DLD1 (cell line): ENCODE results near the gene HSPA6.
"Not testable (repeated sequence)": the region's sequence is repeated elsewhere in the genome, so short reads cannot be mapped to it uniquely, and the experiment has no call there.

ENCODE experiments used
- in situ Hi-C: cut with HindIII; loops from 2 replicates; pipeline ENCODE4 v1.10.0; 2017; ENCODE audit warnings: low sequenced_read_pairs

Gene HSPA6

GRCh38 chr1:161523817-161524741, at the start of gene HSPA6:
HSPA6 (plus strand) TSS chr1:161524540; CDS start chr1:161524659, 119 bp downstream.
- in situ Hi-C loops: not testable (repeated sequence)

DNA sequence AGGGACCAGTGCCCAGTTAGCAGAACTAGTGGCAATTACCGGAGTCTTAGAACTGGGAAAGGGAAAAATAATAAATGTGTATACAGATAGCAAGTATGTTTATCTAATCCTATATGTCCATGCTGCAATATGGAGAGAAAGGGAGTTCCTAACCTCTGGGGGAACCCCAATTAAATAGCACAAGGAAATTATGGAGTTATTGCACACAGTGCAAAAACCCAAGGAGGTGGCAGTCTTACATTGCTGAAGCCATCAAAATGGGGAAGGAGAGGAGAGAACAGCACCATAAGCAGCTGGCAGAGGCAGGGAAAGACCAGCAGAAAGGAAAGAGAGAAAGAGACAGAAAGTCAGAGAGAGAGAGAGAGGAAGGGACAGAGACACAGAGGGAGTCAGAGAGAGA, 46.6 kb upstream of the HSPA6 start:
- in situ Hi-C loops: not testable (repeated sequence)

DNA sequence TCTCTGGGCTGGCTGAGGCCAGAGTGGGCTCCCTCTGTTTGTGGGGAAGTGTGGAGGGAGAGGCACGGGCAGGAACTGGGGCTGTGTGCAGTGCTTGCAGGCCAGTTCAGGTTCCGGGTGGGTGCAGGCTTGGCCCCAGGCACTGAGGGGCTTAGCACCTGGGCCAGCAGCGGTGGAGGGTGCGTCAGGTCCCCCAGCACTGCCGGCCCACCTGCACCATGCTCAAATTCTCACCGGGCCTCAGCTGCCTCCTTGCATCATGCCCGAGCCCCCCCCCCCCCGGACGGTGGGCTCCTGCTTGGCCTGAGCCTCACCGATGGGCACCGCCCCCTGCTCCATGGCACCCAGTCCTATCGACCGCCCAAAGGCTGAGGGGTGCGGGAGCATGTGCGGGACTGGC, 45.4 kb upstream of the HSPA6 start:
- in situ Hi-C loops: no loop called here

DNA sequence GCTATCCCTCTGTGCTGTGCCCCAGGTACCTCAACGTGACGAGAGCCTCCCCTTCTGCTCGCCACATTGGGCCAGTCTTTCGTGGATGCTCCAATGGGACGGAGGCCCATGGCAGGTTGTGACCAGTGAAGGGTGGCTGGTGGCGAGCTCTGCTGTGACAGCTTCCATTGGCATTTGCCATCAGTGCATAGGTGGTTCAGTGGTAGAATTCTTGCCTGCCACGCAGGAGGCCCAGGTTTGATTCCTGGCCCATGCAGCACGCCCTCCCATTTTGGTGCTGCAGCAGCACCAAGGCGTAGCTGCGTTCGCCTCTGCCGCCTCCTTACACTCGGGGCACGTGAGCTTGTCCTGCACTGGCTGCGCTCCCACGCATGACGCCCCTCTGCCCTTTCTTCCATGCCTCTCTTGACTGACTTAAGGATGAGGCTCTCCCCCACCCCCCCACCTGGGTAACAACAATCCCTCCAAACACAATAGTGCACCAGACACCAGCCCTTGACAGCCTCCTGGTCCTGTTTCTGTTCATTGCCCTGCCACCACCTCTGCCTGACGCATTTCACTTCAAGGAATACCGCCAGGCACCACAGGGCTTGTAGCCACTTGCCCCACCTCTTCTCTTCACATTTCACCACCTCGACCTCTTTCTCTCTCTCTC, 43.8 kb upstream of the HSPA6 start:
- in situ Hi-C loops: loop anchor here (10.0 kb wide), 1 partner anchor 264 kb away; the partner anchor contains the start of gene DUSP12

GRCh38 chr1:161481624-161482392, 42.5 kb upstream of the HSPA6 start:
- in situ Hi-C loops: loop anchor here (10.0 kb wide), 1 partner anchor 263 kb away; the partner anchor contains the start of gene DUSP12

- in situ Hi-C loops: loop anchor here (10.0 kb wide), 1 partner anchor 262 kb away; the partner anchor contains the start of gene DUSP12
Observed at GRCh38 chr1:161482610-161483009, 41.7 kb upstream of the HSPA6 start.

DNA sequence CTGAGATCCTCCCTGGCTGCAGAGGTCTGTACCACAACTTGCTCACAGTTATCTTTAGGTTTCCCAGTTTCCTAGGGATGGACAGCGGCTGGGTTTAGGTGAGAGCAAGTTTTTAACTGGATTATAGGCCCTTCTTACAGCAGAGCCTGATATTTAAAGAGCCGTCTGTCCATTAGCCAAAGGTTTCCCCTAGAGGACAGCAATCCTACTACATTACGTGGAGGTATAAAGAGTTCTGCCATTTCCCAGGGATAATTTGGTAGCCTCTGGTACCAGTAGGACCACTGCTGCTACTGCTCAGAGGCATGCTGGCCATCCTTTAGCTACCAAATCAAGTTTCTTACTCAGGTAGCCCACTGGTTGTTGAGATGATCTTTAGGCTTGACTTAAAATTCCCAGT, 41.0 kb upstream of the HSPA6 start:
- in situ Hi-C loops: loop anchor here (10.0 kb wide), 1 partner anchor 261 kb away; the partner anchor contains the start of gene DUSP12

DNA sequence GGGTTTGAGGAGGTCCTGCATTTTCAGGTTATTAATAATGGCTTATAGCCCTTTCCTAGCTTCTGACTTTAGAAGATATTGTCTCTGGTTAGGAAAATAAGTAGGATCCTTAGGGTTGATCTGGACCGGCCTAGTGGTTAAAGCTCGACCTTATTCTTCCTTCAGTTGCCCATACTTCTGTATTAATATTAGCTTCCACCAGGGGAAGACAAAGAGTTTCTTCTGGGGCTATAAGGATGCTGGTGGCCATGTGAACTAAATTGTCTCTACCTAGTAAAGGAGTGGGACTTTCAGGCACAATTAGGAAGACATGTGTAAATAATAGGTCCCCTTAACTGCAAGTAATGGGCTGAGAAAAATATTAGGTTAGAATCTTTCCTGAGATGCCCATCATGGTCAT, 39.7 kb upstream of the HSPA6 start:
- in situ Hi-C loops: loop anchor here (10.0 kb wide), 1 partner anchor 260 kb away; the partner anchor contains the start of gene DUSP12

DNA sequence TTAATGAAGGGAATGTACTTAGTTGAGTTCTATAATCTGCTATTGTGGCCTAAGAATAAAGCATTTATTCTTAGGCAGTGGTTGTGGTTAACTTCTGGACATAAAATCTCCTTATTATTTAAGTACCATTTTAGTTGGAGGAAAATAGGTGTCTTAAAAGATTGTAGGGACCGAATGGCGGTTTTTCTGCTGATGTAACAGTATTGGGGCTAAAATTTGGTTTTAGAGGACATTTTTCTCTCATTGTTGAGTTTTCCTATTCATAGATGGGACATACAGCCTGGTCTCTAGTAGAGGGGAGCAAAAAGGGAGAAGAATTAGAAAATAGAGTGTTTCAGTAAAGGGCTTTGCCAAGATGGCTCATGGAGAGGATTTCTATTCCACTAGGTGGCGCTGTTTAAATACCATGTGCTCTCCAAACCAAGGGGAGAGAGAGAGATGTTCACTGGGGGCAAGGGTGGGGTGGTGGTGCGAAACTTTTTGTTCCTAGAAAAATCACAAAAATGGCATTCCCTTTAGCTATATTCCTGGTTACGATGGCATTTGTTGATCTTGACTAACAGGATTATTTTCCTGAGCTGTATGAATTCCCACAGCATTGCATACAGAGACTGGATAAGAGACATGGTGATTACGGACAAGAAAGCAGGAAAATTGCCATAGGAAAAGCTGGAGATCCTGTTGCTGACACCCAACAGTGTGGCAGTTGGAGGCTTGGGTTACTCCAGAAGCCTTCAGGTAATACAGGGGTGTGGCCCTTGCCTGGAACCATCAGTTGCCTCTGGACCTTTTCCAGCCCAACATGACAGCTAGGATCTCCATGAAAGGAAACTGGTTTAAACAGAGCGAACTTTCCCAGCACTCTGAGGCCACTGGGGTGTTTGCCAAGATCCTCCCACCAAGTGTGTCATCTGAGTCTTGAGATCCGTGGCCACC, 37.3 kb upstream of the HSPA6 start:
- in situ Hi-C loops: loop anchor here (10.0 kb wide), 1 partner anchor 258 kb away; the partner anchor contains the start of gene DUSP12

DNA sequence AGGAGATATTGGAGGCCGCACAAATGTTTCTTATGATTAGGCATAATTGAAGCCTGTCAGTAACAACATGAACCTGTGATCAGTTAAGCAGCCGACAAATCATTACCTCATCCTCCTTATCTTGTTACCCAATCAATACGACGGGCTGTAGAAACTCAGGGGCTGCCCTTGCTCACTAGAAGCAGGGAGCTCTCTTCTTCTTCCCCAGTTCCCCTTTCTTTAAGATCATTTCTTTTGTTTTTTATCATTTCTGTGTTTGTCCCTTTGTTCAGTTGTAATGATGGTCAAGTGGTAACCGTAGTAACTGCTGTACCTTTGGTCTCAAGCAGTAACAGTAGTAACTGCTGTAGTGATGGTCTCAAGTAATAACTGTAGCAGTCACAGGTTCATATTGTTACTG, 32.9 kb upstream of the HSPA6 start:
- in situ Hi-C loops: no loop called here

- in situ Hi-C loops: no loop called here
Observed at GRCh38 chr1:161492827-161493226, 31.5 kb upstream of the HSPA6 start.

- in situ Hi-C loops: no loop called here
Observed at GRCh38 chr1:161494091-161494735, 30.1 kb upstream of the HSPA6 start.

DNA sequence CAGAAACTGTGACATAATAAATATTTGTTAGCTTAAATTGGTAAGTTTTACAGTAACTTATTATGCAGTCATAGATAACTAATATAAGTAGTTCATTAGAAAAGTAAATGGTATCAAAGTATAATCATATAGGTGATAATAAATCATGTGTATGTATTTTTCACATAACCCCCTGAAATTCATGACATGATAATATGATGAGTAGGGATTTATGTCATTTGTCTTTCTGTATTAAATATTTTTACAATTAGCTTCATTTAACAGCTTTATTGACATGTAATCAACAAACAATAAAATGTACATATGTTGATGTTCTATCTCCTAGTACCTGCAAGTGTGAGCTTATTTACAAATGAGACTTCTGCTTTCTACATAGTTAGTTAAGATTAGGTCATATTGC, 28.9 kb upstream of the HSPA6 start:
- in situ Hi-C loops: no loop called here

GRCh38 chr1:161497961-161498360, 26.4 kb upstream of the HSPA6 start:
- in situ Hi-C loops: no loop called here

GRCh38 chr1:161498646-161499045, 25.7 kb upstream of the HSPA6 start:
- in situ Hi-C loops: no loop called here

DNA sequence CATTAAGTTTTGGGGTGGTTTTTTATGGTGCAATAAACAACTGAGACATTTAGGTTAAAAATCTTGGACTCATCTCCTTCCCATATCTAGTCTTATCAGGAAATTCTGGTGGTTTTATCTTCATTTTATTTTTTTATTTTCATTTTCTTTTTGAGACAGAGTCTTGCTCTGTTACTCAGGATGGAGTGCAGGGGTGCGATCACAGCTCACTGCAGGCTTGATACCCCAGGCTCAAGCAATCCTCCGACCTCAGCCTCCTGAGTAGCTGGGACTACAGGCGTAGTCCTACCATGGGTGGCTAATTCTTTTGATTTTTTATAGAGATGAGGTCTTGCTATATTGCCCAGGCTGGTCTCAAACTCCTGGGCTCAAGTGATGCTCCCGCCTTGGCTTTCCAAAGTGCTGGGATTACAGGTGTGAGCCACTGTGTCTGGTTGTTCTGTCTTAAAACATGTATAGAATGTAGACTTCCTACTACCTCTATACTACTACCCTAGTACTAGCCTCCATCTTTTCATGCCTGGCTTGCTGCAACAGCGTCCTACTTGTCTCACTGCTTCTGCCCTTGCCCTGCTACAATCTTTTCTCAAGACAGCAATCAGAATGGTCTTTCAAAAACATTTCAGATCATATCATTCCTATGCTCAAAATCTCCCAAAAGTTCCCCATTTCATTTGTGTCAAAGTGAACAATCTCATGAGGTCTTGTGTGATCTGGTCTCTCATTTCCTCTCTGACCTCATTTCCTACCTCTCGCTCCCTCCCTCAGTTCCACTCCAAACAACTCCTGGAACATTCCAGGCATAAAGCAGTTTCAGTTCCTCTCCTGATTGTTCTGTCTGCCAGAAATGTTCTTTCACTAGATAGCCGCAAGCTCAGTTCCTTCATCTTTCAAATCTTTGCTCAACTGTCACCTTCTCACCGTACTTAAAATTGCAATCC, 25.0 kb upstream of the HSPA6 start:
- in situ Hi-C loops: no loop called here

DNA sequence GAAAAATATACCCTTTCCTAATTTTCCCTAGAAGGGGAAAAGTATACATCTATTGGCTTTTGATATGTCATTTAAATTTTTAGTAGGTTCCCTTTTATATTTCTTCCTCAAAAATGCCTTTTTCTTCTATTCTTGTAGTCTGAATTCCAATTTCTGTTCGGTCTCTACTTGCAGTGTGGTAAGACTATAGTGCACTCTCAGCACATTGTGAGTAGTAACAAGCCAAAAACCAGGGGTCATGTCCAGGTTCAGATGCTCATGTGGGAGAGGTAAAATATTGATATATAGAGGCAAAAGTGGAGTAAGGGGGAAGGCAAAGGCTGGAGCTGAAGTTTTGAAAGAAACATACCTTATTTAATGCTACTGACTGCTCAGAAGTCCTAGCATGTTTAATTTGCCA, 23.1 kb upstream of the HSPA6 start:
- in situ Hi-C loops: no loop called here

DNA sequence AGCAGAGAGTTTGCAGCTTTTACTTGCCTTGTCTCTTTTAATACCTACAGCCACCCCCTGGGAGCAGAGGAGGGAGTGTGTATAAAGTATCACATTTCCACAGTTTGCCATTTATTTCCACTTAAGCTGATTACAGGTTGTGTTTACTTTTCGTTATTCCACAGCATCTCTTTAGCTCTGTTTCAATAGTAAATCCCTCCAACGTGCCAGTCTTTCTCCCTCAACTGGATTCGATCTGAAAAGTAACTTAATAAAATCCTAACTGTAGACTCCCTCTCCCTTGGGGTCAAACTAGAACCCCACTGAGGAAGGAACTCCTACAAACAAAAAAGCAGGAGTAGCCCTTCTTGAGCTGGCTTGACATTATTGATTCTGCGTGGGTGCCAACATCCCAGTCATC, 22.2 kb upstream of the HSPA6 start:
- in situ Hi-C loops: no loop called here
